Measurements from ENCODE around the gene PTPRE. TPM values are rescaled to one million over a fixed set of nuclear protein-coding genes. Genes with fewer than 3 reads are reported as not detected.

PTPRE gene
- total RNA-seq, 1 experiment from 2014 or later = 7.9 TPM

DNA sequence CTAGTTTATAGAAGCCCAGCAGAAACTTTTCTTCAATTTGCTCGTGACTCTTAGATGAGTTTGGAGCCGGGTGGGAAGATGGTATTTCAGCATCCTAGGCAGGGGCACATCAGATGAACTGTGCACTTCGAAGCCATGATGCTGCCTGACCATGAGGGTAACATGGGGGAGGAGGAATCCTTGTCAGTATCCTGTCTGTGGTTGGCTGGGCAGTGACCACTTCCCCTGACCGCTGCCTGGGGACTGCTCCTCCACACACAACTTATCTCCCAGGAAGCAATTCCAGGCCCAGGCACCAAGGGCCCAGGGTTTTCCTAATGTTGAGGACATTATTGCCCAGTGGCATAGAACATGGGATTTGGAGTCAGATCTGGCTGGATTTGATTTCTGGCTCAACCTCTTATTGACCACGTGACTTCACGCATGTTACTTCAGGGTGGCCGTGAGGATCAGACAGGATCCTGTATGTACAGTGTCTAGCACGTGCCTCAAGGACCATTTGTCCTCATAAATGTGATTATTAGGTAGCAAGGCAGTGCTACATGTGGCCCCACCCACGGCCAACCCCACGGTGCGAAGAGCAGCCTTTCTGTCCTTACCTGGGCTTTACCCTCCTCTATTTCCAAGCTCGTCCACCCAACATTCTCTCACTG lies 65.2 kb downstream of the PTPRE start:
- peaks cover 12% of the 10 kb centered on the region for H3K4me1 ChIP-seq (replicated peaks; ENCODE audit: insufficient read depth)
- intact Hi-C loops (cut with micrococcal nuclease; ENCODE audit: unreplicated experiment) = no loop called here
- ChIA-PET POLR2A (ENCODE audit: unreplicated experiment) (no interaction called here), CTCF (no interaction called here)
- H3K9me2 ChIP-seq (ENCODE audit: insufficient read depth) = no peaks in the 10 kb centered on the region
- TF ChIP-seq, protein P1, sequence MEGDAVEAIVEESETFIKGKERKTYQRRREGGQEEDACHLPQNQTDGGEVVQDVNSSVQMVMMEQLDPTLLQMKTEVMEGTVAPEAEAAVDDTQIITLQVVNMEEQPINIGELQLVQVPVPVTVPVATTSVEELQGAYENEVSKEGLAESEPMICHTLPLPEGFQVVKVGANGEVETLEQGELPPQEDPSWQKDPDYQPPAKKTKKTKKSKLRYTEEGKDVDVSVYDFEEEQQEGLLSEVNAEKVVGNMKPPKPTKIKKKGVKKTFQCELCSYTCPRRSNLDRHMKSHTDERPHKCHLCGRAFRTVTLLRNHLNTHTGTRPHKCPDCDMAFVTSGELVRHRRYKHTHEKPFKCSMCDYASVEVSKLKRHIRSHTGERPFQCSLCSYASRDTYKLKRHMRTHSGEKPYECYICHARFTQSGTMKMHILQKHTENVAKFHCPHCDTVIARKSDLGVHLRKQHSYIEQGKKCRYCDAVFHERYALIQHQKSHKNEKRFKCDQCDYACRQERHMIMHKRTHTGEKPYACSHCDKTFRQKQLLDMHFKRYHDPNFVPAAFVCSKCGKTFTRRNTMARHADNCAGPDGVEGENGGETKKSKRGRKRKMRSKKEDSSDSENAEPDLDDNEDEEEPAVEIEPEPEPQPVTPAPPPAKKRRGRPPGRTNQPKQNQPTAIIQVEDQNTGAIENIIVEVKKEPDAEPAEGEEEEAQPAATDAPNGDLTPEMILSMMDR (conservative IDR thresholded peaks at IDR 0.05) = no peak
- H3K9me3 ChIP-seq (ENCODE audit: insufficient read depth, low read depth) = no peaks in the 10 kb centered on the region
- no peak overlapping the region for H3K27ac ChIP-seq
- H3K27me3 ChIP-seq (ENCODE audit: insufficient read depth, low read depth) = no peaks in the 10 kb centered on the region
- no peak overlapping the region for H3K4me2 ChIP-seq
- no peaks in the 10 kb centered on the region for H4K20me1 ChIP-seq (ENCODE audit: insufficient read depth)
- no TSS peak for BruUV-seq (replicated peaks)
- no peak for DNase-seq
- H3F3A ChIP-seq (ENCODE audit: insufficient read depth, low read depth) = no peaks in the 10 kb centered on the region
- H3K4me3 ChIP-seq = no peak overlapping the region
- H3K79me2 ChIP-seq (ENCODE audit: low read depth) = no peaks in the 10 kb centered on the region
- H2AFZ ChIP-seq = no peak overlapping the region
- H3K36me3 ChIP-seq (ENCODE audit: low read depth) = no peaks in the 10 kb centered on the region

DNA sequence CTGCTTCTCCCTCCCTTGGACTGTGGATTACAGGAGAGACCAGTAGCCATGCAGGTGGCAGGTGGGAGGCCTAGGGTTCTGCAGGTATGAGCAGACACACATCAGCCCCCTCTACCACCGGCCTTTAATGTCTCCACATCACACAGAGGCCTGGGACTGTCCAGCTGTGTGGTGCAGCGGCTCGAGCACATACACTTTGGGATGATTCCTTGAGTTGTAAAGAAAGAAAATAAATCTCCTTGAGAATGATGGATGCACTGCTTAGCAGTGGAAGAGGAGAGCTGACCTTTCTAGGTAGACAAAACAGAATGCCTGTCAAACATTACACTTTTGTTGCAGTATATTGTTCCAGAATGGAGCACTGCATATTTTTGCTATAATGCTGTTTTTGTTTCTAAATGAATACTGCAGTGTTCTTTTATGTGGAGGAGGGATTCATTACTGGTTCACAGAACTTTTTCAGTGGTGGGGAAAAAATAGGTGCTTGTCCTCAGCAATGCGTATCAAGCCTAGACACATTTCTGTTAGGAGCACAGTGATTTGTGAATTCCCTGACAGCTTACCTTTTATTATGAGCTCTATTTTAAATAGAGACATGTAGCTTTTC lies 66.0 kb downstream of the PTPRE start:
- ChIA-PET CTCF (no interaction called here), POLR2A (ENCODE audit: unreplicated experiment) (no interaction called here)
- BruUV-seq (replicated peaks) = no TSS peak
- no peaks in the 10 kb centered on the region for H3K27me3 ChIP-seq (ENCODE audit: insufficient read depth, low read depth)
- H3K79me2 ChIP-seq (ENCODE audit: low read depth) = no peaks in the 10 kb centered on the region
- H3K9me2 ChIP-seq (ENCODE audit: insufficient read depth) = no peaks in the 10 kb centered on the region
- no peak for TF ChIP-seq EZH2 (IDR thresholded peaks at IDR 0.05; ENCODE audit: low read depth)
- TF ChIP-seq, protein P1 (conservative IDR thresholded peaks at IDR 0.05) = no peak
- H3K4me1 ChIP-seq (replicated peaks; ENCODE audit: insufficient read depth) = peaks cover 19% of the 10 kb centered on the region
- H3K4me3 ChIP-seq = no peak overlapping the region
- no peaks in the 10 kb centered on the region for H3K36me3 ChIP-seq (ENCODE audit: low read depth)
- DNase-seq = no peak
- no peak overlapping the region for H3K27ac ChIP-seq
- no peak overlapping the region for H2AFZ ChIP-seq
- no peaks in the 10 kb centered on the region for H3F3A ChIP-seq (ENCODE audit: insufficient read depth, low read depth)
- no peaks in the 10 kb centered on the region for H3K9me3 ChIP-seq (ENCODE audit: insufficient read depth, low read depth)
- H3K4me2 ChIP-seq = no peak overlapping the region
- no peaks in the 10 kb centered on the region for H4K20me1 ChIP-seq (ENCODE audit: insufficient read depth)
- intact Hi-C loops (cut with micrococcal nuclease; ENCODE audit: unreplicated experiment) = no loop called here

DNA sequence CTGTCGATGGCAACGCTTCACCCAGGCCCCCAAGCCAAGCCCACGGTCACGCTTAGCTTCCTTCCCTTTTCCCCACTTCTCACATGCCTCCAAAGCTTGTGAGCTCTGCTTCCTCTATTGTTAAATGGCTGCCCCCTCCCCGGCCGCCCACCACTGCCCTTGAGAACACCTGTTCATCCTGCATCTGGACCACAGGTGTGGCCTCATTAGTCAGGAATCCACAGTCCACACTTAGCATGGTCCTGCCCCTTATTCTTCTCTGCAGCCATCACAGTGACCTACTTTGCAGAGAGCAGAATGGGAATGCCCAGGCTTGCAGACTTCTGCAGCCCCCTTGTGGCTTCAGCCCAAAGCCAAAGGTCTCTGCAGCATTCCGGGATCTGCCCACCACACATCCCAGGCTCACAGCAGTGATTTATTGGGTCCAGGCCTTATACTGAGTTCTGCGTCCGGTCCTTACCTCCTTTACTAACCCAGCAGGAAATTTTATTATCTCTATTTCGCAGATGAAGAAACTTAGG lies 66.9 kb downstream of the PTPRE start:
- Histone ChIP-seq H3K27ac (no peak overlapping the region), H3K9me3 (ENCODE audit: insufficient read depth, low read depth) (no peaks in the 10 kb centered on the region), H3K79me2 (ENCODE audit: low read depth) (no peaks in the 10 kb centered on the region), H3K4me3 (no peak overlapping the region), H3K4me2 (no peak overlapping the region), H3K4me1 (replicated peaks; ENCODE audit: insufficient read depth) (peaks cover 25% of the 10 kb centered on the region), H3K27me3 (ENCODE audit: insufficient read depth, low read depth) (no peaks in the 10 kb centered on the region), H4K20me1 (ENCODE audit: insufficient read depth) (no peaks in the 10 kb centered on the region), H3F3A (ENCODE audit: insufficient read depth, low read depth) (no peaks in the 10 kb centered on the region), H3K9me2 (ENCODE audit: insufficient read depth) (no peaks in the 10 kb centered on the region), H3K36me3 (ENCODE audit: low read depth) (no peaks in the 10 kb centered on the region), H2AFZ (no peak overlapping the region)
- intact Hi-C loops (cut with micrococcal nuclease; ENCODE audit: unreplicated experiment) = no loop called here
- TF ChIP-seq, protein P1 (conservative IDR thresholded peaks at IDR 0.05) = no peak
- TF ChIP-seq EZH2 (IDR thresholded peaks at IDR 0.05; ENCODE audit: low read depth) = no peak
- no peak for DNase-seq
- BruUV-seq (replicated peaks) = no TSS peak
- POLR2A ChIA-PET (ENCODE audit: unreplicated experiment) = no interaction called here
- CTCF ChIA-PET = no interaction called here
